Stimulated activated CD4-positive, alpha-beta T cell treated with anti-CD3 and anti-CD28 coated beads, Interleukin-4, amount 100 ng/mL, for 4 hours (primary cell): ENCODE measurements around the gene SEMA4D.
A peak's percentile ranks its signal among the peaks of the same experiment; 100 is the strongest.
"Not testable (repeated sequence)": the region's sequence is repeated elsewhere in the genome, so short reads cannot be mapped to it uniquely, and the experiment has no call there.

Experiments
- DNase-seq, 2 experiments: peaks; one replicate each; pipeline ENCODE4 v3.0.0-alpha.2; 2020

Gene SEMA4D

DNA sequence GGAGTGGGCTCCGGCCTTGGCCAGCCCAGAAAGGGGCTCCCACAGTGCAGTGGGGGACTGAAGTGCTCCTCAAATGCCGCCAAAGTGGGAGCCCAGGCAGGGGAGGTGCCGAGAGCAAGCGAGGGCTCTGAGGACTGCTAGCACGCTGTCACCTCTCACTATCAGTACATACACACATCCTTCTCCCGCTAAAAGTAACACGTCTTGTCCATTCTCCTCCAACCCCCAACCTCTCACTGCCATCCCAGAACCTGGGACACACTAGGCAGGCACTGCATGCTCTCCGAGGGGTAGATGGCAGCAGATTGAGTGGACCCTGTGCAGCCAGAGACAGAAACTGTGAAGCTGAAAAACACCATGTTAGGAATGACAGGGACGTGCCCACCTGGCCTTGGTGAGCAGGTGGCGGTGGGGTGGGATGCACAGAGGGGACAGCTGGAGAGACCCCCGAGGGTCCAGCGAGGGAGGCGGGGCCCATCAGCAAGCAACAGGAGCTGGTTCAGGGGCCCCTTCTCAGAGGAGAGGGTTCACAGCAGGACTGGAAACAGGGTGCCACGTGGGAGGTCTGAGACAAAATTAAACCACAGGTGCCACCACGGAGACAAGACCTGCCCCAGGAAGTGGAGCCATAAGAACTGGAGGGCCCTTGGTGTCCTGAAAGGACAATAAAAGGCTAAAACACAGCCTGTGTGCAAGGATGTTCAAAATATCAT lies 16.9 kb downstream of the SEMA4D start:
- no peak for DNase-seq

DNA sequence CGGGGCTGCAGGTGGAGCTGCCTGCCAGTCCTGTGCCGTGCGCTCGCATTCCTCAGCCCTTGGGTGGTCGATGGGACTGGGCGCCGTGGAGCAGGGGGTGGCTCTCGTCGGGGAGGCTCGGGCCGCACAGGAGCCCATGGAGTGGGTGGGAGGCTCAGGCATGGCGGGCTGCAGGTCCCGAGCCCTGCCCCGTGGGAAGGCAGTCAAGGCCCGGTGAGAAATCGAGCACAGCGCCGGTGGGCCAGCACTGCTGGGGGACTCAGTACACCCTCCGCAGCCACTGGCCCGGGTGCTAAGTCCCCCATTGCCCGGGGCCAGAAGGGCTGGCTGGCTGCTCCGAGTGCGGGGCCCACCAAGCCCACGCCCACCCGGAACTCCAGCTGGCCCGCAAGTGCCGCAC lies 17.5 kb downstream of the SEMA4D start:
- not testable (repeated sequence) for DNase-seq

DNA sequence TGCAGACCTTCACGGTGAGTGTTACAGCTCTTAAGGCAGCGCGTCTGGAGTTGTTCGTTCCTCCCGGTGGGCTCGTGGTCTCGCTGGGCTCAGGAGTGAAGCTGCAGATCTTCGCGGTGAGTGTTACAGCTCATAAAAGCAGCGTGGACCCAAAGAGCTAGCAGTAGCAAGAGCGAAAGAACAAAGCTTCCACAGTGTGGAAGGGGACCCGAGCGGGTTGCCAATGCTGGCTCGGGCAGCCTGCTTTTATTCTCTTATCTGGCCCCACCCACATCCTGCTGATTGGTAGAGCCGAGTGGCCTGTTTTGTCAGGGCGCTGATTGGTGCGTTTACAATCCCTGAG lies 18.3 kb downstream of the SEMA4D start:
- DNase-seq = peak in 1 of 2 experiments; percentile 61

DNA sequence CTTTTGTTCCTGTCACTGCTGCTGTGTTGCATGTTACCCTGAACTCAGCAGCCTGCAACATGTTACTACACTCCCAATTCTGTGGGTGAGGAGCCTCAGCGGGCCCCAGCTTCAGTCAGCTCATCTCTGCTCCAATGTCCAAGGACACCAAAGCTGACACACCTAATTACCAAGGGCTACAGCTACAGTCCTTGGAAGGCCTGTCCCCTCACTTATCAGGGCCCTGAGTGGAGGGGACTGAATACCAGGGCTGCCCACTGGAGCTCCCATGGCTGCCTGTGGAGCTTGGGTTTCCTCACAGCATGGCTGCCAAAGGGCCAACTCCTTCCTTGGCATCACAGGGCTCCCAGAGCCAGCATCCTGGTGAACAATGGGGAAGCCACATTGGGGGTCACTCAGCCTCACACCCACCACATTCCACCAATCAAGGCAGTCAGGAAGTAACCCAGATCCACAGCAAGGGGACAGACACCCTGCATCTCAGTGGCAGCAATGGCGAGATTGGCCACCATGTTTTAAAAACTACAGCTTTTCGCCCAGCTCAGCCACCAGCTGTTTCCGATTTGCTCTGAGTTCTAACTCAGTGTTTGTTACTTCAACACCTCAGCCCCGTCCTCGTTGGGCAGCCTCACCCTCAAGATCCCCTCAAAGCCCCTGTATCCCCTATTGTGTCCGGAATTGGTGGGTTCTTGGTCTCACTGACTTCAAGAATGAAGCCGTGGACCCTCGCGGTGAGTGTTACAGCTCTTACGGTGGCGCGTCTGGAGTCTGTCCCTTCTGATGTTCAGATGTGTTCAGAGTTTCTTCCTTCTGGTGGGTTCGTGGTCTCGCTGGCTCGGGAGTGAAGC lies 18.9 kb downstream of the SEMA4D start:
- DNase-seq = no peak

DNA sequence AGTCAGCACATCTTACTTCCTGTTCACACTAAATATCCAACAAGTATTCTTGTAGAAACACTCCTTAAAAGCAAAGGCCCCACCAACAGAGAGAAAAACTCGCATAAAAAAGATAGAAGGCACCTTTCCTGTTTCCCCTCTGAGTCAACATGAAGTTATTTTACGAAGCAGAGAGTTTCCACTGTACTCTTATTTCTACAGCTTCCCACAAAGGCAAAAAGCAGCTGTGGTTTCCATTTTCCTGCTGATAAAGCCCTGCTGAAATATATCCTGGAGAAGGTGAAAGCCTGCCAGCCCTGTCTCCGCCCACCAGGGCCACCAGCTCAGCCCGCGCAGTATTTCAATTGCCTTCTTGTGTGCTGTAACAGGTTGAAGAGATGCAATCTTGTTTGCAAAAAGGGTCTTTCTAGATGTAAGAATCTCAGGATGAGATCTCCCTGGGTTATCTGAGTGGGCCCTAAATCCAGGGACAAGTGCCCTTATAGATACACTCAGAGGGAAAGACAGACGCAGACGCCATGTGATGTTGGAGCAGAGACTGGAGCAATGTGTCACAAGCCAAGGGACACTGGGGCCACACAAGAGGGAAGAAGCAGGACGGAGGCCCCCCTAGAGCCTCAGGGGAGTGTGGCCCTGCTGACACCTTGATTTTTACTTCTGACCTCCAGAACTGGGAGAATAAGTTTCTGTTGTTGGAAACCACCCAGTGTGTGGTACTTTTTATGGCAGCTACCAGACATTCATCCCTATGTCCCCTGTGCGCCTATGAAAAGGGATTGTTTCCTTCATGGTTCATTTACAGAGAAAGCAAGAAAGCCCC lies 19.9 kb downstream of the SEMA4D start:
- peak; percentile 58 to 77 for DNase-seq

DNA sequence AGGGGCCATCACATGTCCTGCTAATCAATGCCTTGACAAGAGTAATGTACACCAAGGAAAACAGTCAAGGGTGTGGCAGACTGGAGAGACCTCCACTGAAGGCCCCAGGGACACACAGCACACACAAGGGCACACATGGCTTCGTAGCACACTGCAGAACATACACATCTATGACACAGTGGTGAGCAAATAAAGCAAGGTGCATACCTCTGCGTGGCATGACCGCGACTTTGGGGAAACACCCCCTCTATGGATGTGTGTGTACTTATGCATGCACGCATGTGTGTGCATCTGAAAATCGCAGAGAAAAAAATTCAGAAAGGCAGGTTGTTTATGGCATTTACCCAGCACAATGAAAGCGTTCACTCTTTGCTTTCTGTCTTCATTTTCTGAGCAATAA lies 20.5 kb downstream of the SEMA4D start:
- DNase-seq = peak in 1 of 2 experiments; percentile 61

DNA sequence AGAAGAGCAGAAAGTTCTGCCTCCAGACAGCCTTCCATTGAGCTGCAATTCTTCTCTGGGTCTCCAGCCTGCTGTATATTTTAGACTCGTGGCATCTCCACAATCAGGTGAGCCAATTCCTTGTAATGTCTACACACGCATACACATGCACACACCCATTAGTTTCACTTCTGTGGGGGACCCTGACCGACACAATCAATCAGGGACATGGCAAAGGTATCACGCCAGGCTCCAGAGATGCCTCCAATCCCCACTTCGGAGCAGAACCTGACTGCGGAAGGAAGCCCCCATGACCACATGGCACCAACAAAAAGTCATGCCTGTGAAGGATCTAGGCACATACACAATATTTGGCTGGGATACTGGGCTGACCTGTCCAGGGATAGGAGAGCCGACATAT lies 21.4 kb downstream of the SEMA4D start:
- DNase-seq = no peak

DNA sequence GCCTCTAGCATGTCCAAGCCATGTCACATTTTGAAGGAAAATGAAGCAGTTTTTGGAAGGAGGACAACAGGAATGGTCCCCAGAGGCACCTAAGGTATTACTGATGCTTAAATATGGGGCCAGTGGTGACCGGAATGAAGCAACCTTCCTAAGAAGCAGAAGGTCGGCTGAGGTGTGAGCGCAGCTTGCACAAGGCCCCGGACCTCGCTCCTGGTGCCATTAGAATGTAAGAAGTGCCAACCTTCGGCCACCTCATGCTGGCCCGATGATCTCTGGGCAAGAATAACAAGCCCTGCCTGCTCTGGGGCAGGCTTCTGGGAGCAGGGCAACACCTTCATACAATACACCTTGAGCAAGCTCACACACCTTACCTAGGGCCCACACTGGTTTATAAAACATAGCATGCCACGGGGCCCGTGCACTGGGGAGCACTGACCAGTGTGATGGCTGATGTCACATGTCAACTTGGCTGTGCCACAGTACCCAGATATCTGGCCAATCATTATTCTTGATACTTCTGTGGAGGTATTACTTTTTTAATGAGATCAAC lies 21.9 kb downstream of the SEMA4D start:
- no peak for DNase-seq

DNA sequence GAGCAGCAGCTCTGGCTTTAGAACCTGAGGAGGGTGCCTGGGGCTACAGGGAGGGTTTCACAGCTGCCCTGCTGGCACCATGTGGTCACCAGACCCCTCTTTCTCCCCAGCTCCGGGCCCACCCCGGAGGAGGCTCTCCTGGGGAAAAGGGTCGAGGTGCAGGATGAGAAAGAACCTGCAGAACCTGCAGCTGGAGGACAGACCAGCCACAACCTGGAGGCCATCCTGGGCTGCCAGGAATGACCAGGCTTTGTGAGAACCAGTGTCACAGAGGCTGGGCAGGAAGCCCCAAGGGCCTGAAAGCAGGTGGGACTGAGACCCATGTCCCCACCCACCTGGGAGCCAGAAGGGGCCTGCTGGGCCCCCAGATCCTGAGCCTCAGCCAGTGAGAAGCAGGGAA lies 23.0 kb downstream of the SEMA4D start:
- DNase-seq = no peak

DNA sequence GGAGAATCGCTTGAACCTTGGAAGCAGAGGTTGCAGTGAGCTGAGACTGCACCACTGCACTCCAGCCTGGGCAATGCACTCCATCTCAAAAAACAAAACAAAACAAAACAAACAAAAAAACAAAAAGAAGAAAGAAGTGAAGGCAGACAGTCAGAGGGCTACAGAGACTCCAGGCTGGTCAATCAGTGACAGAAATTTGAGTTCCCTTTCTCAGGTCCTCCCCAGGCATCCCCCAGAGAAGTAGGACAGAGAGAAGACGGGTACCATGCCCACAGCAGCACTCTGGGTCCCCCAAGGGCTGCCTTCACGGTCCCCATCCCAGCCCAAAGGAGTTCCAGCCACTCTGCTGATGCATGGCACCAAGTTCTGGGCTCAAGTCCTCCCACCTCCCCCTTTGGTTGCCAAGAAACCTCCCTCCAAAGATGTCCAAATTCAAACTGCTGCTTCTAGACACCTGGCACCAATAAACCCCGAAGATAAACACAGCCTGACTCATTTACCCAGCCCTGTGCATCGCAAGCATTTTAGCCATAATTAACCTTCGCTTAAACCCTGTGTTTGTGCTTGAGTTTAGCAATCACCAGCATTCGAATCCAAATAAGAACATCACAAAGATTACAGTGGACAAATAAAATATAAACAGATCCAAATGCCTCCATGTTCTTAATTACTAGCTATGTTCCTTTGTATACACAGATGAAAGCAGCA lies 24.0 kb downstream of the SEMA4D start:
- DNase-seq = no peak

DNA sequence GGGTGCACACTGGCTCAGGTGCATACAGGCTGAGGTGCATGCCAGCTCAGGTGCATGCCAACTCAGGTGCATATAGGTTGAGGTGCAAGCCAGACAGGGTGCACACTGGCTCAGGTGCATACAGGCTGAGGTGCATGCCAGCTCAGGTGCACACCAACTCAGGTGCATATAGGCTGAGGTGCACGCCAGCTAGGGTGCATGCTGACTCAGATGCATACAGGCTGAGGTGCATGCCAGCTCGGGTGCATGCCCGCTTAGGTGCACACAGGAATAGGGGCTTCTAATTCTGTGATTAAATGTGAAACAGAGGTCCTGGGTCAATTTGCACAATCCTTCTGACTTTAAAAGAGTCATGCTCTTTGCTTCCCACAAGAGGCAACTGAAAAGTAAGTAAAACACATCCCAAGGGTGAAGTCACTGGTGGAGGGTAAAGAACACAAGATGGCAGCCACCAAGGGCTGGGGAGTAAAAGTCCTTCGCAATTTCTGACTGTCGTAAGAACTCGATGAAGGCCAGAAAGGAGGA lies 26.1 kb downstream of the SEMA4D start:
- DNase-seq = not testable (repeated sequence)

DNA sequence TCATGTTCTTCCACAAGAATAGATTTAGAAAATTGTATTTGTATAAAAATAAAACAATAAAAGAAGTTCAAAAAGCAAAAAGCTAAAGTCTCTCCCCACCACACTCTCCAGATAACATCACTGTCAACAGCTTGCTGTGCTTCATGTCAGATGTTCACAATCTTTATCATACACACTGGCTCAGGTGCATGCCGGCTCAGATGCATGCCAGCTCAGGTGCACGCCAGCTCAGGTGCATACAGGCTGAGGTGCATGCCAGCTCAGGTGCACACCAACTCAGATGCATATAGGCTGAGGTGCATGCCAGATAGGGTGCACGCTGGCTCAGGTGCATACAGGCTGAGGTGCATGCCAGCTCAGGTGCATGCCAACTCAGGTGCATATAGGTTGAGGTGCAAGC lies 26.5 kb downstream of the SEMA4D start:
- DNase-seq = no peak

DNA sequence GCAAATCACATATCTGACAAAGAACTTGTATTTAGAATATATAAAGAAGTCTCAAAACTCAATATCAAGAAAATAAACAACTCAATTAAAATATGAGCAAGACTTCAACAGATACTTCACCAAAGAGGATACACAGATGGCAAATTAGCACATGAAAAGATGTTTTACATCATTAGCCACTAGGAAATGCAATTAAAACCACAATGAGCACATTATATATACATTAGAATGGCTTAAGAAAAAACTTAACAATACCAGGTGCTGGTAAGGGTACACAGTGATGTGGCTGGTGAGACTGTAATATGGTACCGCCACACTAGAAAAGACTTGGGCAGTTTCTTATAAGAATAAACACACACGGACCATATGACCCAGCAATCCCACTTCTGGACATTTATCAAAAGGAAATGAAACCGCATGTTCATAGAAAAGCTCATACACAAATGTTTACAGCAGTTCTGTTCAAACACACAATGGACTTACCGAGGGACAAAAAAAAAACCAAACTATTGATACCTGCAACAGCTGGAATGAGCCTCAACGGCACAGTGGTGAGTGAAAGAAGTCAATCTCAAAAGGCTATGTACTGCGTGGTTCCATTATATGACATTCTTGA lies 27.6 kb downstream of the SEMA4D start:
- no peak for DNase-seq

DNA sequence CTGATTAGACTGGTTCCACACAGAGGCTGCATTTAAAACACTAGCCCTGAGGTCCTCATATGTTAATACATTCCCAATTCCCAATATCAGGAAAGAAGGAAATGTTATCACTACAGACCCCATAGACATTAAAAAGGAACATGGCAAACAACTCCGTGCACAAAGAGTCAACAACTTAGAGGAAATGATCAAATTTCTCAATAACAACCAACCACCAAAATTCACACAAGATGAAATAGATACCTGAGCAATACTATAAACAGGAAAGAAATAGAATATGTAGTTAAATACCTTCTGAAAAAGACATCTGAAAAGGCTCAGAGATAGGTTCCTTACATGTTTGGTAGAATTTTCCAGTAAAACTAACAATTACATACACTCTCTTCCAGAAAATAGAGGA lies 28.9 kb downstream of the SEMA4D start:
- DNase-seq = no peak

DNA sequence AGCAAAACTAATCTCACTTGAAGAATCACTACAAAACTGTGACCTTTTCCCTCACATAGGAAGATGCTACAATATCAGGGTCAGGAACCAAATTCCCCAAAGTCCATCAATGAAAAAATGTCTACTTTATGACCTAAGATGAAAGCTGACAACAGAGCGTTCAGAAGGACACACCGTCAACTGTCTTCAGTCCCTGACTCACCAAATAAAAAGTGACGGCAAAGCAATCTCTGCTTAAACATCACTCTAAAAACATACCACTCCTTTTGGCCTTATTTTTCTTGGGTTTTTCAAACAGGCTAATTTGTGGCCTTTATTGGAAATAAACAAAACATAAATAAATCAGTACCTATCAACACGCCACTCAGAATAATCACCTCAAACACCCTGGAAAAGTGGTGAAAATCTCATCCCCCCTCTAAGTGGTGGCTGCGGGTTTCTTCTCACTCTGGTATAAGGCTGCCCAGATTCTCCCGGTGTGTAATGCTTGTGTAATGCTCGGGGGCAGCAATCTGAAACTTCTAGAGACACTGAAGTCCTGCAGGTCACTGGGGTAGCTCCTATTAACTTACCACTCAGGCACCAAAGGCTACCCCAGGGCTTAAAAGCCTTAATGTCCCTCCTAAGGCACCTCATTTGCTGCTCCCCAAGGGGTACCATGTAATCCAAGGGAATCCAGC lies 29.5 kb downstream of the SEMA4D start:
- DNase-seq = no peak

DNA sequence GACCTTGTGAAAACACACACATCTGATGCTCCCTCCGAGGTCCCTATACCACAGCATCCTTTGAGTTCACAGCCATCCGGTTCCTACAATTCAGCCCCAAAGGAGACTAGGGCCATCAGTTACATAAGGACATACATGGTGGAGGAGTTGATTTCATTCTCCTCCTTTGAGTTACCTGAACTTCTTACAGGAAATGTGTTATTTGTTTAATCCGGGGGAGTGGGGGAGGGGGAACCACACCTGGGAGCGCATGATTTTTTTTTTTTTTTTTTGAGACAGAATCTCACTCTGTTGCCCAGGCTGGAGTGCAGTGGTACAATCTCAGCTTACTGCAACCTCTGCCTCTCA lies 30.7 kb downstream of the SEMA4D start:
- no peak for DNase-seq

DNA sequence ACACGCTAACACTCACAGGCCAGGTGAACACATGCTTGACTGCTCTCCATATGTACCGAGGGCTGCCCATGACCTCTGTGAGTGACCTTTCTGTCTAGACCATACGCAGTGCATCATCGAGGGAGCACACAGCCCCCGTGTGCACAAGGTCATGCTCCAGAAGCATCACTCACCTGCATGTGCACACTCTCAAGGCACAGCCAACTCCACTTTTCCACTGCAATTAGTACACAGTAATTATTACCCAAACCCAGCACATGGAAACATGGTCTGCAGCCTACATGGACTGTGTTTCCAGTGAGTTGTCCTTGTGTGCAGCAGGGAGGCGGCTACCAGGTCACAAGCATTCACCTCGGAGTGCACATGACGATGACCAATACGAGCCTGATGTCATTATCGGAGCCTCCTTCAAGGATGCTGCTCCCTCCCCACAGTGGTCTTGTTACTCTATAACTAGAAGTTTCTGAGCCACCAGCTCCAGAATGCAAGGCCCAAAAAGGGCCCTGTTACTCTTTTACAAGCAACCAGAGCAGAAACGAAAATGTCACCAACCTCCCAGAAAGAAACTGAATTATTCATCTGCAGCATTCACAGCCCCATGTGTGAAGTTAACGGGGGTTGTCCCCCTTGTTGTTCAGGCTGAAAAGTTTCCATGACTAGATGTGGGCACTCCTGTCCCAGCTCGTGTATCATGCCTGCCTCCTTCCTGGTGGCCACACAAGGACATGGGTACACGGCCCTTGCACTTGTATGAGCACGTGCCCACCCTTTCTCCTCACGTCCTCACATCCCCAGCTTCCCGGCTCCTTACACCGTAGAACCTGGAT lies 31.2 kb downstream of the SEMA4D start:
- peak in 1 of 2 experiments; percentile 70 for DNase-seq

DNA sequence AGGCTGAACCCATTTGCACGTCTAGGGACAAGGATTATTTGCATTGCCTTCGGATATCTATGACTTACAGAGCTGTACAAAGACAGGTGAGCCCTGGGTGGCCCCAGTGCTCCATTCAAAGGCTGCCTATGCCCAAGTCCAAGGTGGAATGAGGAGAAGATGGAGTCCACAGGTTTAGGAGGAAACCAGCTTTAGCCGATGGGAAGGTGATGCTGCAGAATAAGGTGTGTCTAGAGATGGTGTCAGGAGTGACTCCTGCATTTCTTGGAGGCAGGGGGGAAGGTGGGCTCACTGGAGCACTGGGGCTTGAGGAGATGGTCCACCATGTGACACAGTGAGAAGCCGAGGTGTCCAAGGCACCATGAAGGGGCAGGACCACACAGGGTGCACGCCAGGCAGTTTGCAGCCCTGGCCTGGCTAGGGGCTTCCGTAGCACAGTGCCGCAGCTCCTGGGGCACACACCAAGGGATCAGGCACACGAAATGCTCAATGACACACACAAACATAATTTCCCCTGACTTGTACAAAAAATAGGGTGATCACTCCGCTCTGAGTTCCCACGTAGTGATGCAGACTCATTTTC lies 32.1 kb downstream of the SEMA4D start:
- DNase-seq = no peak

DNA sequence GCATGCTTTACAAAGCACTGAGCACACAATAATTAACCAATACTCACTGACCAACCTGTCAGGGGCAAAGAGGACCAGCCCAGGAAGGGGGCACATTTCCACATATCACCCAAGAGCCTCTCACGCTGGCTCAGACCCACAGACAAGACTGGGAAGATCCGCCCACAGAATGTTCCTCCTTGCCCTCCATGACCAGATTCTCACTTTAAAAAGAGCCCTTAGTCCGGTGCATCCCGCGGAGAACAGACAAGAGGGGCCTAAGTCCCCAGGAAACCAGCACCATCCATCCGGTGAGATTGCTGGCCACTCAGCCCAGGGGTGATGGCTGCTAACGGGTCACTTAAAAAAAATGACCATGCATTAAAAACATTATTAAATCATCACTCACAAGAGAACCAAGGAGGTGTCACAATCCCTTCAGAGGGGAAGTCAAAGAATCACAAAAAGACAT lies 32.9 kb downstream of the SEMA4D start:
- DNase-seq = no peak
